GM12865 (cell line): ENCODE measurements around the gene FMN1.

Experiments used
- DNase-seq: peaks from one replicate; pipeline ENCODE4 v3.0.0; 2010; ENCODE audit warnings: low read depth
- H3K4me3 ChIP-seq: 2 replicates; pipeline ENCODE4 v1.5.1; 2011; ENCODE audit warnings: mild to moderate bottlenecking, low read depth, low read length, control low read depth
- CTCF ChIP-seq: IDR thresholded peaks from 2 replicates; pipeline ENCODE4 v1.5.1; 2011; ENCODE audit warnings: low read length, control low read depth, low read depth, inconsistent platforms; ENCODE audit not compliant: insufficient read depth; ENCODE audit errors: missing control alignments

FMN1 gene

GRCh38 chr15:33014586-33014985 lies 179.9 kb downstream of the FMN1 start:
- no peak for TF ChIP-seq CTCF
- H3K4me3 ChIP-seq, result no peak overlapping the region
- no peak for DNase-seq

- no peak overlapping the region for H3K4me3 ChIP-seq
- TF ChIP-seq CTCF, result no peak
- no peak for DNase-seq
These were observed 180.6 kb downstream of the FMN1 start for GRCh38 chr15:33013827-33014445.

- no peak for DNase-seq
- TF ChIP-seq CTCF, result no peak
- no peak overlapping the region for H3K4me3 ChIP-seq
These were observed 182.5 kb downstream of the FMN1 start for GRCh38 chr15:33011976-33012375.

GRCh38 chr15:33009603-33010002 lies 184.9 kb downstream of the FMN1 start:
- DNase-seq, result no peak
- no peak overlapping the region for H3K4me3 ChIP-seq
- no peak for TF ChIP-seq CTCF

- TF ChIP-seq CTCF, result no peak
- no peak overlapping the region for H3K4me3 ChIP-seq
- DNase-seq, result no peak
These were observed 185.5 kb downstream of the FMN1 start for GRCh38 chr15:33009026-33009425.

GRCh38 chr15:33008284-33008995 lies 186.1 kb downstream of the FMN1 start:
- H3K4me3 ChIP-seq, result no peak overlapping the region
- DNase-seq, result no peak
- no peak for TF ChIP-seq CTCF
